Measurements from ENCODE around the gene NSG2. TPM values are rescaled to one million over a fixed set of nuclear protein-coding genes. Genes with fewer than 3 reads are reported as not detected.

NSG2 gene
- total RNA-seq, 1 donor from 2014 or later: 233 TPM

DNA sequence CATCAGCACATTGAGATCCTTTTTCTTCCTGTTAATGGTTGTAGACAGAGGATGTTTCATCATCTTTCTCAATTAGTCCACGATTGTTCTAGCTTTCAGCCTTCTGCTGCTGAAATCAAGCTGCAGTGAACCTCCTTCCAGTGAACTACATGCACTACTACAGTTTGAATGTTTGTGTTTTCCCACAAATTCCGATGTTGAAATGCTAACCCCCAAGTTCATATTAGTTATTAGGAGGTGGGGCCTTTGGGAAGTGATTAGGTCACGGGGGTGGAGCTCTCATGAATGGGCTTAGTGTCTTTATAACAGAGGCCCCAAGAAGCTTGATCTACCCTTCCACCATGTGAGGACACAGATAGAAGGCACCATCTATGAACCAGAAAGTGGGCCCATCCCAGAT, 32.9 kb downstream of the NSG2 start:
- Mint-ChIP-seq H3K36me3 (ENCODE audit: unreplicated experiment) (peaks cover 12% of the 10 kb centered on the region), H3K4me1 (ENCODE audit: low read depth, unreplicated experiment) (peaks cover 11% of the 10 kb centered on the region), H3K27me3 (ENCODE audit: unreplicated experiment) (no peaks in the 10 kb centered on the region), H3K9me3 (ENCODE audit: unreplicated experiment) (no peaks in the 10 kb centered on the region), H3K27ac (ENCODE audit: unreplicated experiment) (no peak overlapping the region), H3K4me3 (ENCODE audit: unreplicated experiment) (no peak overlapping the region)
- TF ChIP-seq, protein P1, sequence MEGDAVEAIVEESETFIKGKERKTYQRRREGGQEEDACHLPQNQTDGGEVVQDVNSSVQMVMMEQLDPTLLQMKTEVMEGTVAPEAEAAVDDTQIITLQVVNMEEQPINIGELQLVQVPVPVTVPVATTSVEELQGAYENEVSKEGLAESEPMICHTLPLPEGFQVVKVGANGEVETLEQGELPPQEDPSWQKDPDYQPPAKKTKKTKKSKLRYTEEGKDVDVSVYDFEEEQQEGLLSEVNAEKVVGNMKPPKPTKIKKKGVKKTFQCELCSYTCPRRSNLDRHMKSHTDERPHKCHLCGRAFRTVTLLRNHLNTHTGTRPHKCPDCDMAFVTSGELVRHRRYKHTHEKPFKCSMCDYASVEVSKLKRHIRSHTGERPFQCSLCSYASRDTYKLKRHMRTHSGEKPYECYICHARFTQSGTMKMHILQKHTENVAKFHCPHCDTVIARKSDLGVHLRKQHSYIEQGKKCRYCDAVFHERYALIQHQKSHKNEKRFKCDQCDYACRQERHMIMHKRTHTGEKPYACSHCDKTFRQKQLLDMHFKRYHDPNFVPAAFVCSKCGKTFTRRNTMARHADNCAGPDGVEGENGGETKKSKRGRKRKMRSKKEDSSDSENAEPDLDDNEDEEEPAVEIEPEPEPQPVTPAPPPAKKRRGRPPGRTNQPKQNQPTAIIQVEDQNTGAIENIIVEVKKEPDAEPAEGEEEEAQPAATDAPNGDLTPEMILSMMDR (IDR thresholded peaks at IDR 0.05; ENCODE audit: partially characterized antibody, unreplicated experiment): no peak
- no peak for DNase-seq

DNA sequence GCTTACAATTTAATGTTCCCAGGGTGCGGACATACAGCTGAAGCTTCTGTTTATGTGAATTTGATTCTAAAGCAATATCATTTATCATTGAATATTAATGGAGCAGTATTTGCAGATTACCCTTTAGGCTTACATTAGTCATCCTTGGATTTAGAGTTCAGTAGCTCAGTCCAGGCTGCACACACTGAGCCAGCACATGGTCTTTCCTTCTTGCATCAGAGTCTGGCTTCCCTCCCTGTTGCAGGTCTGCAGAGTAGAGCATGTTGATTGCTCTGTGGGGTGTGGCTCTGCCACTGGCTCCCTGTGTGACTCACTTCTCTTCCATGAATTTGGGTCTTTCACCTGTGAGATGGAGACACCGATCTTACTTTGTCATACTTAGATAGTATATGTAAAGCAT, 36.8 kb downstream of the NSG2 start:
- no peak overlapping the region for H3K4me3 Mint-ChIP-seq (ENCODE audit: unreplicated experiment)
- H3K27me3 Mint-ChIP-seq (ENCODE audit: unreplicated experiment): no peaks in the 10 kb centered on the region
- no peak for DNase-seq
- no peak overlapping the region for H3K27ac Mint-ChIP-seq (ENCODE audit: unreplicated experiment)
- peaks cover 11% of the 10 kb centered on the region for H3K4me1 Mint-ChIP-seq (ENCODE audit: low read depth, unreplicated experiment)
- no peaks in the 10 kb centered on the region for H3K9me3 Mint-ChIP-seq (ENCODE audit: unreplicated experiment)
- TF ChIP-seq, protein P1 (IDR thresholded peaks at IDR 0.05; ENCODE audit: partially characterized antibody, unreplicated experiment): no peak
- peaks cover 12% of the 10 kb centered on the region for H3K36me3 Mint-ChIP-seq (ENCODE audit: unreplicated experiment)

DNA sequence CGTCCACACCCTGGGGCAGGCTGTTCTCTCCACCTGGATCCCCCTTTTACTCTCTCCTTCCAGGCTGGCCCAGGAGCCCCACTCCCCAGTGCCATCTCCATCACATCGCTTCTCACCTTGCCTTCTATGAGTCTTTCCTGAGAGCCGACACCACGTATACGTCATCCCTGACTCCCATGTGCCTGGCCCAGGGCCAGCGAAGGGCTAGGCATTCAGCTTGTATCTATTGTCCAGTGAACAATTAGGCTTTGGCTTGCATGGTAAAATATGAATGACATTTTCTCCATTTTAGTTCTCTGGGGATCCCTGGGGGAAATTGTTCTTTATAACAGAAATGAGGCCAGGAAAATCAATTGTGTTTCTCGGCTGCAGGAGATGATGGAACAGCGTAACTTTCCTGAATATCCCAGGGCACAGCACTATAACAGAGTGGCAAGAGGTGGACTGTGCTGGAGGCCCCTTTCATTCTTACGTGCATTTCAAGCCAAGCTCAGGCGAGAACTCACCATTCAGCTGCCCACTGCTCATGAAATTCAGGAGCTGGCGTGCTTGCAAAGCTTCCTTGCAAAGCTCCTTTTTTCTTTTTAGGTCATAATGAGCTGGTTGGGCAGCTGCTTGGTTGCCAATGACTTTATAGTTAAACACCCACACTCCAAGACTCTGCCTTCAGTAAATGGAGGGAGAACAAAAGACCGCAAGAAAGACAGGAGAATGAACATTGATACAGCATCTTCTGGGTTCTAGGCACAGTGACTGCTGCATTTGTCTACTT, 37.7 kb downstream of the NSG2 start:
- DNase-seq: no peak
- H3K36me3 Mint-ChIP-seq (ENCODE audit: unreplicated experiment): peaks cover 12% of the 10 kb centered on the region
- H3K27me3 Mint-ChIP-seq (ENCODE audit: unreplicated experiment): no peaks in the 10 kb centered on the region
- no peaks in the 10 kb centered on the region for H3K9me3 Mint-ChIP-seq (ENCODE audit: unreplicated experiment)
- no peak overlapping the region for H3K4me3 Mint-ChIP-seq (ENCODE audit: unreplicated experiment)
- TF ChIP-seq, protein P1 (IDR thresholded peaks at IDR 0.05; ENCODE audit: partially characterized antibody, unreplicated experiment): no peak
- no peak overlapping the region for H3K27ac Mint-ChIP-seq (ENCODE audit: unreplicated experiment)
- peaks cover 11% of the 10 kb centered on the region for H3K4me1 Mint-ChIP-seq (ENCODE audit: low read depth, unreplicated experiment)

DNA sequence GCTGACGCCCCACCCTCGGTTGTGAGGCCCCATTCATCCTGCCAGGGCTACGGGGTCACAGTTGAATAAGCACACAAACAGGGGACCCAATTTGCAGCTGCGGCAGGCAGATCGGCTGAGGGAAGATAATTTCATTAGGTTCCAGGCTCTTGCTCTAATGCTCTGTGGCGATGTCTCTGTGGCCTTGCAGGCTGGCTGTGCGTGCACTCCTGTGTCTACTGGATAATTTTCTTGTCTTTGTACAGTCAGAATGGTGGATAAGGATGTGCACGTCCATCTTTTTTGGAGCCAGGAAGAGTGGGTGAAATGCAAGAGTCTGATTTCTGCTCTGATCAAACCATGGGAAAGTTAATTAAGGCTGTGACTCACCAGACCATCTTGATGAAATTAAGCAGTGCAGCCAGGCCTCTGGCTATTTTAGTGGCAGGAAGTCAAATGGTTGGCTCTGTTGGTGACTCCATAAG, 39.2 kb downstream of the NSG2 start:
- Mint-ChIP-seq H3K36me3 (ENCODE audit: unreplicated experiment) (peaks cover 8% of the 10 kb centered on the region), H3K4me3 (ENCODE audit: unreplicated experiment) (no peak overlapping the region), H3K9me3 (ENCODE audit: unreplicated experiment) (peaks cover 2% of the 10 kb centered on the region), H3K27ac (ENCODE audit: unreplicated experiment) (no peak overlapping the region), H3K27me3 (ENCODE audit: unreplicated experiment) (no peaks in the 10 kb centered on the region), H3K4me1 (ENCODE audit: low read depth, unreplicated experiment) (peaks cover 11% of the 10 kb centered on the region)
- TF ChIP-seq, protein P1 (IDR thresholded peaks at IDR 0.05; ENCODE audit: partially characterized antibody, unreplicated experiment): no peak
- no peak for DNase-seq

DNA sequence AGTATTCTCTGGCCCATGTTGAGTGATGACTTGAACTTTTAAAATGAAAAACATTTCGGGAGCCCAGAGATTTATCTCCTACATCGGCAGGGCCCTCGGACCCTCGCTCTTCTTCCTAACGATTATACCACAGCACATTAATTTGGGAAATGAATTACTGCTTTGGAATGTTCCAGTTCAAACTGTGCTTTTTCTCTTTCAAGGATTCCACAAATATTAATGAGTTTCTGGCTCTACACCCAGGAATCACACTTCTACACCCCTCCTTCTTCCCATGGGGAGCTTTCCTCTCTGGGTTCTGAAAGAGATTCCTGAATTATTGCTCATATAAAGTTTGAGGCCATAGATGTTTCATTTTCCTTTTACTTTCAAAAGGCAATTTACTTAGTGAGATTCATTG, 41.2 kb downstream of the NSG2 start:
- TF ChIP-seq, protein P1 (IDR thresholded peaks at IDR 0.05; ENCODE audit: partially characterized antibody, unreplicated experiment): no peak
- Mint-ChIP-seq H3K27ac (ENCODE audit: unreplicated experiment) (no peak overlapping the region), H3K27me3 (ENCODE audit: unreplicated experiment) (peaks cover 4% of the 10 kb centered on the region), H3K36me3 (ENCODE audit: unreplicated experiment) (peaks cover 23% of the 10 kb centered on the region), H3K9me3 (ENCODE audit: unreplicated experiment) (peaks cover 6% of the 10 kb centered on the region), H3K4me3 (ENCODE audit: unreplicated experiment) (no peak overlapping the region), H3K4me1 (ENCODE audit: low read depth, unreplicated experiment) (peaks cover 24% of the 10 kb centered on the region)
- DNase-seq: no peak
